Spleen (tissue), 11 donors: Measurements from ENCODE around the gene GPD1L. TPM values are rescaled to one million over a fixed set of nuclear protein-coding genes. Genes with fewer than 3 reads are reported as not detected.

Experiments
- DNase-seq: peaks from one replicate; pipeline ENCODE4 v3.0.0-alpha.2; 2020
- H3K27ac ChIP-seq, 8 donors: fragments of 200-600 bp; sonication (generic) in 7 of 8; 1 replicate in 4 of 8; 2 replicates in 4 of 8; pipeline versions ENCODE4 v1.5.0 to v1.8.0; 2016 to 2021; ENCODE audit warnings: inconsistent platforms in 4 of 8, mild to moderate bottlenecking in 4 of 8, moderate library complexity in 1 of 8
- H3K27me3 ChIP-seq, 7 donors: fragments of 200-600 bp; sonication (generic) in 6 of 7; replicated peaks in 1 of 7; 1 replicate in 4 of 7; 2 replicates in 3 of 7; pipeline versions ENCODE4 v1.5.0 to v1.8.0; 2016 to 2021; ENCODE audit warnings: inconsistent platforms in 3 of 7, mild to moderate bottlenecking in 1 of 7
- H3K36me3 ChIP-seq, 6 donors: fragments of 200-600 bp; sonication (generic) in 5 of 6; 1 replicate in 4 of 6; 2 replicates in 2 of 6; pipeline versions ENCODE4 v1.5.0 to v1.8.0; 2016 to 2021; ENCODE audit warnings: inconsistent platforms in 2 of 6
- H3K4me1 ChIP-seq, 6 donors: fragments of 200-600 bp; sonication (generic) in 5 of 6; 1 replicate in 3 of 6; 2 replicates in 3 of 6; pipeline versions ENCODE4 v1.5.0 to v1.8.0; 2016 to 2021; ENCODE audit warnings: inconsistent platforms in 3 of 6
- H3K4me3 ChIP-seq, 8 donors: fragments of 200-600 bp; sonication (generic) in 7 of 8; 1 replicate in 4 of 8; 2 replicates in 4 of 8; pipeline versions ENCODE4 v1.5.0 to v1.8.0; 2016 to 2021; ENCODE audit warnings: inconsistent platforms in 4 of 8, mild to moderate bottlenecking in 4 of 8, moderate library complexity in 2 of 8
- H3K9me3 ChIP-seq, 8 donors: fragments of 200-600 bp; sonication (generic) in 7 of 8; 1 replicate in 4 of 8; 2 replicates in 4 of 8; pipeline versions ENCODE4 v1.5.0 to v1.8.0; 2016 to 2021; ENCODE audit warnings: inconsistent platforms in 4 of 8
- CTCF ChIP-seq, 11 experiments: fragments of 200-600 bp in 7 of 11; fragments of 450-650 bp in 4 of 11; sonication (generic) in 4 of 11; IDR thresholded peaks in 8 of 11; conservative IDR thresholded peaks in 3 of 11; 1 replicate in 7 of 11; 2 replicates in 4 of 11; pipeline versions ENCODE4 v1.4.0 to v1.8.0; 2016 to 2021; ENCODE audit warnings: antibody characterized with exemption in 11 of 11, inconsistent platforms in 4 of 11, mild to moderate bottlenecking in 1 of 11
- POLR2A ChIP-seq, 3 donors: fragments of 450-650 bp; IDR thresholded peaks; one replicate each; pipeline ENCODE4 v1.5.1; 2017; ENCODE audit warnings: antibody characterized with exemption in 3 of 3, mild to moderate bottlenecking in 1 of 3
- POLR2AphosphoS5 ChIP-seq, 3 donors: sonication (generic); formaldehyde crosslinking; IDR thresholded peaks; one replicate each; pipeline ENCODE4 v1.5.1; 2017; ENCODE audit warnings: antibody characterized with exemption in 3 of 3
- WGBS, 5 donors: extraction: QIAGEN DNeasy Blood & Tissue Kit in 3 of 5; methylation state at CpG; one replicate each; pipeline versions ENCODE4 v1.1.5 to v1.1.7; 2013 to 2018; 5-methylcytosine and 5-hydroxymethylcytosine counted together
- intact Hi-C: fragments of 100-400 bp; cut with DNase I; formaldehyde crosslinking; loops from one replicate; pipeline ENCODE4 v1.15.0; 2023; ENCODE audit warnings: low total_unique reads
- polyA plus RNA-seq, 3 donors: library from polyadenylated mRNA; stranded (reverse); fragments of 200-250 nt; gene quantifications; one replicate each; pipeline ENCODE4 v1.2.1, GENCODE V29; 2013
- total RNA-seq, 7 donors: library from RNA; depleted of rRNA in 3 of 7; stranded (reverse); fragments of >200 nt in 3 of 7; fragmentation: NEBNext Ultra II Directional in 4 of 7; extraction: Animal tissue kit (Norgen Biotek cat#: 25700) in 4 of 7; gene quantifications; one replicate each; pipeline versions ENCODE4 v1.1.0 to v1.2.1, GENCODE V29; 2016 to 2021
- donor health status: healthy with polysubstance abuse.
- donor health status: DM: no; HTN: no; CAD: no; lungs with moderate emphysema.
- donor health status: DM: no; HTN: no; CAD: no.
- donor health status: Bipolar disorder and iron deficiency.
- donor health status: healthy.
- donor health status: DM: no; HTN: no; CAD: no.
- donor health status: DM: yes; HTN: yes; CAD: no.

Gene GPD1L
- total and polyA plus RNA-seq, 10 donors: 6.2 to 38.9 (median 25.1) TPM

GRCh38 chr3:32198714-32199113, 92.3 kb downstream of the GPD1L start:
- no peak overlapping the region for H3K4me3 ChIP-seq
- no peaks in the 10 kb centered on the region for H3K4me1 ChIP-seq
- no peak overlapping the region for H3K27ac ChIP-seq
- DNase-seq: no peak
- H3K36me3 ChIP-seq: no peaks in the 10 kb centered on the region
- no peaks in the 10 kb centered on the region for H3K9me3 ChIP-seq
- TF ChIP-seq POLR2AphosphoS5 (IDR thresholded peaks at IDR 0.05): no peak
- no peak for TF ChIP-seq CTCF (IDR thresholded peaks at IDR 0.05 in 8 of 11, conservative IDR thresholded peaks at IDR 0.05 in 3 of 11)
- TF ChIP-seq POLR2A (IDR thresholded peaks at IDR 0.05): no peak
- intact Hi-C loops: no loop called here
- WGBS, 5 donors: 80 to 92% (median 89%) methylated on average over 3 of the region's 3 CpGs
- H3K27me3 ChIP-seq: peaks cover 0 to 16% (median 0%) of the 10 kb centered on the region in 7 donors

GRCh38 chr3:32200490-32200889, 94.1 kb downstream of the GPD1L start:
- intact Hi-C loops: no loop called here
- peak in 1 of 3 donors; percentile 31 for TF ChIP-seq POLR2AphosphoS5 (IDR thresholded peaks at IDR 0.05)
- no peak for TF ChIP-seq CTCF (IDR thresholded peaks at IDR 0.05 in 8 of 11, conservative IDR thresholded peaks at IDR 0.05 in 3 of 11)
- TF ChIP-seq POLR2A (IDR thresholded peaks at IDR 0.05): no peak
- no peak for DNase-seq
- H3K4me3 ChIP-seq: no peak overlapping the region
- no peaks in the 10 kb centered on the region for H3K9me3 ChIP-seq
- H3K27me3 ChIP-seq: peaks cover 0 to 23% (median 0%) of the 10 kb centered on the region in 7 donors
- WGBS, 5 donors: 75 to 89% (median 86%) methylated on average over 5 to 7 of the region's 7 CpGs
- no peaks in the 10 kb centered on the region for H3K4me1 ChIP-seq
- peak overlapping the region in 2 of 8 donors; percentile 20 to 27 for H3K27ac ChIP-seq
- H3K36me3 ChIP-seq: no peaks in the 10 kb centered on the region

GRCh38 chr3:32200992-32201758, 94.8 kb downstream of the GPD1L start:
- H3K4me1 ChIP-seq: no peaks in the 10 kb centered on the region
- H3K9me3 ChIP-seq: no peaks in the 10 kb centered on the region
- DNase-seq: no peak
- 55 to 72% (median 64%) methylated on average over 9 to 10 of the region's 10 CpGs for WGBS, 5 donors
- peak overlapping the region in 2 of 8 donors; percentile 20 to 27 for H3K27ac ChIP-seq
- H3K27me3 ChIP-seq: peaks cover 0 to 23% (median 0%) of the 10 kb centered on the region in 7 donors
- no peak overlapping the region for H3K4me3 ChIP-seq
- intact Hi-C loops: no loop called here
- no peaks in the 10 kb centered on the region for H3K36me3 ChIP-seq
- TF ChIP-seq POLR2AphosphoS5 (IDR thresholded peaks at IDR 0.05): no peak
- no peak for TF ChIP-seq CTCF (IDR thresholded peaks at IDR 0.05 in 8 of 11, conservative IDR thresholded peaks at IDR 0.05 in 3 of 11)
- no peak for TF ChIP-seq POLR2A (IDR thresholded peaks at IDR 0.05)

- no peak overlapping the region for H3K4me3 ChIP-seq
- peaks cover 0 to 15% (median 0%) of the 10 kb centered on the region in 7 donors for H3K27me3 ChIP-seq
- no peaks in the 10 kb centered on the region for H3K9me3 ChIP-seq
- DNase-seq: no peak
- no peaks in the 10 kb centered on the region for H3K4me1 ChIP-seq
- no peak for TF ChIP-seq POLR2AphosphoS5 (IDR thresholded peaks at IDR 0.05)
- no peak for TF ChIP-seq POLR2A (IDR thresholded peaks at IDR 0.05)
- TF ChIP-seq CTCF (IDR thresholded peaks at IDR 0.05 in 8 of 11, conservative IDR thresholded peaks at IDR 0.05 in 3 of 11): no peak
- WGBS, 5 donors: 85 to 96% (median 88%) methylated on average over 1 of the region's 1 CpG
- intact Hi-C loops: no loop called here
- no peaks in the 10 kb centered on the region for H3K36me3 ChIP-seq
- H3K27ac ChIP-seq: no peak overlapping the region
These were observed 96.1 kb downstream of the GPD1L start for GRCh38 chr3:32202496-32202895.
